ENCODE results near the gene SQSTM1.

DNA sequence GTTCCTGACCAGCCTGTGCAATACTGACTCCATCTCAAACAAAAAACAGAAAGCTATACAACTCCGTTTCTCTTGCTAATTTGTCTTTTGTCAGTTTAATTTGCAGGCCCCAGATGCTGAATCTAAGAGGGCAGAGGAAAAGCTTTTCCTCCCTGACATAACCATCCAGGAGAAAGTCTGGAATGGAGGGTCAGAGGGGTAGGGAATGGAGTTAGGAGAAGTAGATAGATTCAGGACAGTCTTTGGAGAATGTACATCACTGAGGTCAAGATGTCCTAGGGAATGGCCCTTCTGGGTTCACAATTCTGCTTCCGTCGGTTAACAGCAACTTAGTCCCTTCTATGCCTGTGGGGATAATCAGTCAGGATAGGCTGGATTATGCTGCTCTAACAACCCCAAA lies 6.6 kb upstream of the SQSTM1 start:
- TF ChIP-seq, protein P1, sequence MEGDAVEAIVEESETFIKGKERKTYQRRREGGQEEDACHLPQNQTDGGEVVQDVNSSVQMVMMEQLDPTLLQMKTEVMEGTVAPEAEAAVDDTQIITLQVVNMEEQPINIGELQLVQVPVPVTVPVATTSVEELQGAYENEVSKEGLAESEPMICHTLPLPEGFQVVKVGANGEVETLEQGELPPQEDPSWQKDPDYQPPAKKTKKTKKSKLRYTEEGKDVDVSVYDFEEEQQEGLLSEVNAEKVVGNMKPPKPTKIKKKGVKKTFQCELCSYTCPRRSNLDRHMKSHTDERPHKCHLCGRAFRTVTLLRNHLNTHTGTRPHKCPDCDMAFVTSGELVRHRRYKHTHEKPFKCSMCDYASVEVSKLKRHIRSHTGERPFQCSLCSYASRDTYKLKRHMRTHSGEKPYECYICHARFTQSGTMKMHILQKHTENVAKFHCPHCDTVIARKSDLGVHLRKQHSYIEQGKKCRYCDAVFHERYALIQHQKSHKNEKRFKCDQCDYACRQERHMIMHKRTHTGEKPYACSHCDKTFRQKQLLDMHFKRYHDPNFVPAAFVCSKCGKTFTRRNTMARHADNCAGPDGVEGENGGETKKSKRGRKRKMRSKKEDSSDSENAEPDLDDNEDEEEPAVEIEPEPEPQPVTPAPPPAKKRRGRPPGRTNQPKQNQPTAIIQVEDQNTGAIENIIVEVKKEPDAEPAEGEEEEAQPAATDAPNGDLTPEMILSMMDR (IDR thresholded peaks at IDR 0.05) = no peak
- TF ChIP-seq EZH2 (IDR thresholded peaks at IDR 0.05) (no peak), EZH2phosphoT487 (IDR thresholded peaks at IDR 0.05) (no peak)

Measured in neural progenitor cell (in vitro differentiated cells).